Ishikawa (cell line): ENCODE data around the gene HTRA3.

Source experiments
- CEBPB ChIP-seq: IDR thresholded peaks from 2 replicates; pipeline ENCODE4 v1.6.1; 2012
- CREB1 ChIP-seq: IDR thresholded peaks from 2 replicates; pipeline ENCODE4 v1.6.1; 2012; ENCODE audit warnings: low read depth
- EGR1 ChIP-seq: IDR thresholded peaks from 2 replicates; pipeline ENCODE4 v1.6.1; 2012
- EP300 ChIP-seq: IDR thresholded peaks from 2 replicates; pipeline ENCODE4 v1.6.1; 2012; ENCODE audit warnings: borderline replicate concordance
- NFIC ChIP-seq: IDR thresholded peaks from 2 replicates; pipeline ENCODE4 v1.6.1; 2012
- RAD21 ChIP-seq: IDR thresholded peaks from 2 replicates; pipeline ENCODE4 v1.6.1; 2012; ENCODE audit warnings: low read depth
- TAF1 ChIP-seq: IDR thresholded peaks from 2 replicates; pipeline ENCODE4 v1.6.1; 2012; ENCODE audit warnings: low read depth, mild to moderate bottlenecking
- TCF12 ChIP-seq: IDR thresholded peaks from 2 replicates; pipeline ENCODE4 v1.6.1; 2012; ENCODE audit warnings: low read depth
- YY1 ChIP-seq: IDR thresholded peaks from 2 replicates; pipeline ENCODE4 v1.6.1; 2012; ENCODE audit warnings: low read depth
- ZBTB7A ChIP-seq: IDR thresholded peaks from 2 replicates; pipeline ENCODE4 v1.6.1; 2012; ENCODE audit warnings: low read depth
- TF ChIP-seq, protein P1 (sequence below): IDR thresholded peaks from 2 replicates; pipeline ENCODE4 v1.6.1; 2012; ENCODE audit warnings: low read depth, mild to moderate bottlenecking
- TF ChIP-seq, protein P2 (sequence below): IDR thresholded peaks from 2 replicates; pipeline ENCODE4 v1.6.1; 2012
- TF ChIP-seq, protein P3 (sequence below): IDR thresholded peaks from 2 replicates; pipeline ENCODE4 v1.6.1; 2012

DNA sequence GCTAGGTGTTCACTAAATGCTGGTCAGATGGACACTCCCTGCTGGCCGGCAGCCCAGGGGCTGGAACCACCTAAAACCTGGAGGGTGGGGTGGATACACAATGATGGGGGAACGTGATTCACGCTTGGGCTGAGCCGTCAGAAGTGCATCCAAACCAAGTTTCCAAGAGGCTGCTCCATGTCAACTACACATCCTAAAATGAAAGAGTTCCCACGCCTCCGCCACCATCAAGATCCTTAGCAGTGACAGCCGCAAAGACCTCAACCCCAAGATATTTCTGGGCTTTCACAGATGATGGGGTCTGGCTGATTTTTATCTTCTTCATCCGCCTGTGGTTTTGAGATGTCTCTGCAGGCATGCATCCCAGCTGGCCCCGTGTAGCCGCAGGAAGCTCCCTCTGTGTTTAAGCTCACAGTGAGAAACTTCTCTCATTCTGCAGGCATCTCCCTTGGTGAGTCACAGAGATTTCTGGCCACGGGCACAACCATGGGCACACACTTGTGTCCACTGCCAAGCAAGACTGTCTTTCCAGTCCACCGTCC lies 84.4 kb downstream of the HTRA3 start:
- no peak for TF ChIP-seq TAF1
- TF ChIP-seq EP300: no peak
- TF ChIP-seq, protein P1, sequence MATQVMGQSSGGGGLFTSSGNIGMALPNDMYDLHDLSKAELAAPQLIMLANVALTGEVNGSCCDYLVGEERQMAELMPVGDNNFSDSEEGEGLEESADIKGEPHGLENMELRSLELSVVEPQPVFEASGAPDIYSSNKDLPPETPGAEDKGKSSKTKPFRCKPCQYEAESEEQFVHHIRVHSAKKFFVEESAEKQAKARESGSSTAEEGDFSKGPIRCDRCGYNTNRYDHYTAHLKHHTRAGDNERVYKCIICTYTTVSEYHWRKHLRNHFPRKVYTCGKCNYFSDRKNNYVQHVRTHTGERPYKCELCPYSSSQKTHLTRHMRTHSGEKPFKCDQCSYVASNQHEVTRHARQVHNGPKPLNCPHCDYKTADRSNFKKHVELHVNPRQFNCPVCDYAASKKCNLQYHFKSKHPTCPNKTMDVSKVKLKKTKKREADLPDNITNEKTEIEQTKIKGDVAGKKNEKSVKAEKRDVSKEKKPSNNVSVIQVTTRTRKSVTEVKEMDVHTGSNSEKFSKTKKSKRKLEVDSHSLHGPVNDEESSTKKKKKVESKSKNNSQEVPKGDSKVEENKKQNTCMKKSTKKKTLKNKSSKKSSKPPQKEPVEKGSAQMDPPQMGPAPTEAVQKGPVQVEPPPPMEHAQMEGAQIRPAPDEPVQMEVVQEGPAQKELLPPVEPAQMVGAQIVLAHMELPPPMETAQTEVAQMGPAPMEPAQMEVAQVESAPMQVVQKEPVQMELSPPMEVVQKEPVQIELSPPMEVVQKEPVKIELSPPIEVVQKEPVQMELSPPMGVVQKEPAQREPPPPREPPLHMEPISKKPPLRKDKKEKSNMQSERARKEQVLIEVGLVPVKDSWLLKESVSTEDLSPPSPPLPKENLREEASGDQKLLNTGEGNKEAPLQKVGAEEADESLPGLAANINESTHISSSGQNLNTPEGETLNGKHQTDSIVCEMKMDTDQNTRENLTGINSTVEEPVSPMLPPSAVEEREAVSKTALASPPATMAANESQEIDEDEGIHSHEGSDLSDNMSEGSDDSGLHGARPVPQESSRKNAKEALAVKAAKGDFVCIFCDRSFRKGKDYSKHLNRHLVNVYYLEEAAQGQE: no peak
- TF ChIP-seq CEBPB: no peak
- TF ChIP-seq, protein P2, sequence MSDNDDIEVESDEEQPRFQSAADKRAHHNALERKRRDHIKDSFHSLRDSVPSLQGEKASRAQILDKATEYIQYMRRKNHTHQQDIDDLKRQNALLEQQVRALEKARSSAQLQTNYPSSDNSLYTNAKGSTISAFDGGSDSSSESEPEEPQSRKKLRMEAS: no peak
- TF ChIP-seq RAD21: no peak
- no peak for TF ChIP-seq YY1
- TF ChIP-seq TCF12: no peak
- no peak for TF ChIP-seq EGR1
- no peak for TF ChIP-seq ZBTB7A
- no peak for TF ChIP-seq CREB1
- TF ChIP-seq NFIC: no peak
- TF ChIP-seq, protein P3, sequence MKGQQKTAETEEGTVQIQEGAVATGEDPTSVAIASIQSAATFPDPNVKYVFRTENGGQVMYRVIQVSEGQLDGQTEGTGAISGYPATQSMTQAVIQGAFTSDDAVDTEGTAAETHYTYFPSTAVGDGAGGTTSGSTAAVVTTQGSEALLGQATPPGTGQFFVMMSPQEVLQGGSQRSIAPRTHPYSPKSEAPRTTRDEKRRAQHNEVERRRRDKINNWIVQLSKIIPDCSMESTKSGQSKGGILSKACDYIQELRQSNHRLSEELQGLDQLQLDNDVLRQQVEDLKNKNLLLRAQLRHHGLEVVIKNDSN: no peak
